Measurements from ENCODE around the gene DHRS1. TPM values are rescaled to one million over a fixed set of nuclear protein-coding genes. Genes with fewer than 3 reads are reported as not detected.
A peak's percentile ranks its signal among the peaks of the same experiment; 100 is the strongest.

DHRS1 gene
- total and polyA plus RNA-seq, 9 of the 15 experiments (the other 6 are each of a cell fraction or from before 2014, with no cell fraction given): 7.3 to 33.6 (median 13.3) TPM

GRCh38 chr14:24327303-24327702 is 27.7 kb upstream of the DHRS1 start:
- no peak overlapping the region for H3K4me3 ChIP-seq
- H3K79me2 ChIP-seq (ENCODE audit: control insufficient read depth, insufficient read depth, low read length): no peaks in the 10 kb centered on the region
- no peak overlapping the region for H3K27ac ChIP-seq (ENCODE audit: extremely low read depth, low read depth, low read length)
- no peaks in the 10 kb centered on the region for H3K9me1 ChIP-seq (ENCODE audit: control insufficient read depth, insufficient read depth, low read length)
- in situ Hi-C loops (cut with MboI): loop anchor here (25.0 kb wide), 1 partner anchor 360 kb away; no protein-coding TSS in a partner anchor
- no peak overlapping the region for H2AFZ ChIP-seq (ENCODE audit: low read depth, low read length)
- H3K36me3 ChIP-seq (ENCODE audit: control insufficient read depth, insufficient read depth, low read length): no peaks in the 10 kb centered on the region
- H4K20me1 ChIP-seq (replicated peaks; ENCODE audit: control insufficient read depth, insufficient read depth, low read length): no peaks in the 10 kb centered on the region
- H3K4me1 ChIP-seq (replicated peaks in 1 of 2; ENCODE audit: control insufficient read depth in 2 of 2, insufficient read depth in 2 of 2, low read length in 2 of 2): peaks cover 2 to 17% of the 10 kb centered on the region in 2 experiments; a peak in 4 of 5 replicates
- no peaks in the 10 kb centered on the region for H3K9me3 ChIP-seq (replicated peaks; ENCODE audit: control insufficient read depth, insufficient read depth, low read depth, low read length)
- intact Hi-C loops (cut with micrococcal nuclease): no loop called here
- TF ChIP-seq ZNF174 (CRISPR knock-in tag; IDR thresholded peaks at IDR 0.05): no peak
- TF ChIP-seq C11orf30 (IDR thresholded peaks at IDR 0.05; ENCODE audit: low read depth): no peak
- TF ChIP-seq THAP7 (CRISPR knock-in tag; IDR thresholded peaks at IDR 0.05): no peak
- no peak for TF ChIP-seq MNT (conservative IDR thresholded peaks at IDR 0.05)
- TF ChIP-seq PBX2 (CRISPR knock-in tag; IDR thresholded peaks at IDR 0.05; ENCODE audit: low read depth): no peak
- TF ChIP-seq PBX2 (tag; conservative IDR thresholded peaks at IDR 0.05; ENCODE audit: low read depth): no peak
- TF ChIP-seq ZNF431 (CRISPR knock-in tag; IDR thresholded peaks at IDR 0.05): no peak
- TF ChIP-seq USF2 (CRISPR knock-in tag; IDR thresholded peaks at IDR 0.05): no peak
- TF ChIP-seq L3MBTL2 (IDR thresholded peaks at IDR 0.05): no peak
- no peak overlapping the region for H3K4me2 ChIP-seq (ENCODE audit: insufficient read depth, low read length)
- POLR2A ChIA-PET: interaction anchor here (1.1 to 1.3 kb wide), 2 partner anchors 104 to 109 kb away, joined by 3 to 6 read pairs; no protein-coding TSS in a partner anchor
- H3K9ac ChIP-seq (ENCODE audit: insufficient read depth in 1 of 2, low read depth in 2 of 2, low read length in 2 of 2): peak overlapping the region in 1 of 2 experiments; percentile 52; a peak in 1 of 4 replicates
- CTCF ChIA-PET (ENCODE audit: low intra/inter-chr PET ratio): interaction anchor here (1.7 kb wide), 1 partner anchor 104 kb away, joined by 5 read pairs; no protein-coding TSS in a partner anchor
- DNase-seq (ENCODE audit: extremely low read depth in 1 of 4, low spot score in 3 of 4) (no peak), ATAC-seq (no peak), FAIRE-seq (no peak)
- no TSS peak for BruUV-seq (replicated peaks)
- no peaks in the 10 kb centered on the region for H3K27me3 ChIP-seq (ENCODE audit: control insufficient read depth in 2 of 2, insufficient read depth in 2 of 2, low read length in 2 of 2)
- 28% methylated on average over 2 of the region's 2 CpGs for WGBS (ENCODE audit: insufficient coverage, low coverage, missing lambda C conversion rate)

All from K562 (cell line).